GM19043 (cell line): ENCODE measurements around the gene SETD2.
A peak's percentile ranks its signal among the peaks of the same experiment; 100 is the strongest.

Source experiments
- ATAC-seq: cut with Tn5 transposase; IDR thresholded peaks from one replicate; pipeline ENCODE4 v1.9.1; 2021; ENCODE audit warnings: low read depth; ENCODE audit not compliant: unreplicated experiment

SETD2 gene

DNA sequence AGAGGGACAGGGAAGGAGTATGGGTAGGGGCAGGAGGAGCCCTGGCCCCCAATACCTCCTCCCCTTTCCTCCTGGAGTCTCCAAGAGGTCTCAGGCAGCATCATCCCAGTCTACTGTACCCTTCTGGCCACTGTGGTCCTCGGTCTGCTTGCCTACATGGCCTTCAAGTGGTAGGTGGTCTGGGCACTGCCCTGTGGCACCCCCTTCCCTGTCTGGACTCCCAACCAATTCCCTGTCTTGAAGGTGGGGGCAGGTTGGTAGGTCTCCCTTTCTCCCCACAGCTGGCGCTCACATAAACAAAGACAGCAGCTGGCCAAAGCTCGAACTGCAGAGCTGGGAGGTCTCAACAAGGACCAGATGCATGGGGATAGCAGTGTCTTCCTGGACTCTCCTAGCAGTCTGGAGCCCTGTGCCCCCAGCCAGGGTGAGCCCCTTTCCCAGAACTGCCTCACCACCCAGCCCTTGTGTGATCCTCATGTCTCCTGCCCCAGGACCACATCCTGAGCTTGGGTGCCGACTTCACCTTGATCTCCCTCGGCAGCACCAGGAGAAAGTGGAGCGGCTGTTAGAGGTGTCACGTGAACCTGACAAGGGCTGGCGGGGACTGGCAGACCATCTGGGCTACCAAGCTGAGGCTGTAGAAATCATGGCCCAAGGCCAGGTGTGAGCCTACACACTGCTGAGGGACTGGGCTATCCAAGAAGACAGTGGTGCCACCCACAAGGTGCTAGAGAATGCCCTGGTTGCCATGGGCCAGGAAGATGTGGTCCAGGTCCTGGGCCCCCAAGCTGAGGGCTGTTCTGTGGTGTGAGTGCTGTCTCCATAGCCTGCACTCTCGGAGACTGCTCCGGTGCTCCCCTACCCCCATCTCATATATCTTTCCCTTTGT, 151.3 kb downstream of the SETD2 start:
- ATAC-seq, result no peak

DNA sequence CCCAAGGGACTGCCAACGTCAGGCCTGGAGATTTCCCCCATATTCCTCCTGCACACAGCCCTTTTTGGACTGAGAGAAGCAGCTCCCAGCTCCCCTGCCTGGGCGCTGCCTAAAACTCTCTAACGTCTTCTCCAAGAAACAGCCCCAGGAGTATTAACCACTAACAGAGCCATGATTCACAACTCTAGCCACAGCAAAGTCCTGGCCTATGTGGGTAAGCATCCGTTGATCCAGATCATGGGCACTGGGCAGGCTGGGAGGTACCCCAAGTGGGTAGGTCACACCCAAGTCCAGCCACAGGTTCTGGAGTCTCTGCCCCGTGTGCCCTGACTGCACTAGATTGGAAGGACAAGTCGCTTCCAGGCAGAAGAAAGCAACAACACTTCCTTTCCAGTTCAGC, 152.5 kb downstream of the SETD2 start:
- no peak for ATAC-seq

DNA sequence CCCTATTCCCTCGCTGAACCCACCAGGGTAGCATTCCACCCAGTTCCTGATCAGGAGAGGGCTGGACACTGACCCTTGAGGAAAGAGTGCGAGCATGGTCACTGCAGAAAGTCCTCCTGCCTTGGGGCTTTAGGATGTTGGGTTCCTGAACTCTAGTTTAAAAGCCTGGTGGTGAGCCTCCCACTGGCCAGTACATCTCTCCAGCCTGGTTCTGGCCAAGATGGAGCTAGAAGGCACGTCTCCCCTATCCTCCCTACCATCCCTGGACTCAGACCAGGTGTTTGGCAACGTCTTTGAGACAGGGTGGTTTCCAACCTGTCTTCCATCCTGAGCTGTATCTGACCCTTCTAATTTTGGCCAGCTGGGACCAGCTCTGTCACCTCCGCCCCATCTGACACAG, 153.0 kb downstream of the SETD2 start:
- ATAC-seq, result no peak

DNA sequence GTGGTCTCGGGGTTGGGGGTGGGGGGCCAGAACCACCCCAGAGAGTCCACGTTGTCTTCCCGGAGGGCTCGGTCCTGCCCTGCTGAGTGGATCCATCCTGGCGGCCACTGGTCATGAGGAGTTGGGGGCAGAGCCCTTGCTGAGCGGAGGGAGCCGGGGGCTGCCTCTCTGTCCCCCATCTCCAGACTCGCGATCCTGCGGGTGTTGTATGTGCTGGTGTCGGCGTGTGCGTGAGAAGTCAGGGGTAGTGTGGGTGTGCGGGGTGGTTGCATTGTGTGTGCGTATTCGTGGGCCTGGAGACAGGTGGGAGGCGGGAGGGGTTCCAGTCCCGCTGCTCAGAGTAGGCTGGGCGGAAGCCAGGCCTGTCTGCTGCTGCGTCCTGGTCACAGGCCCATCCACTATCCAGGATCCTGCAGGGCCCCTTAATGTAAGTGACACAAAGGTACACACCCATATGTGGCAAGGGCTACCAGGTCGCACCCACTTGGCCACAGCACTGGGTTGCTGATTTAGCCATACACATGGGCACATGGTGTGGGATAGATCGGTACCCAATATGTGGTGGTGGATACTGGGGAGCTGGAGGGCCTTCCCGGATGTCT, 153.7 kb downstream of the SETD2 start:
- ATAC-seq, result no peak

DNA sequence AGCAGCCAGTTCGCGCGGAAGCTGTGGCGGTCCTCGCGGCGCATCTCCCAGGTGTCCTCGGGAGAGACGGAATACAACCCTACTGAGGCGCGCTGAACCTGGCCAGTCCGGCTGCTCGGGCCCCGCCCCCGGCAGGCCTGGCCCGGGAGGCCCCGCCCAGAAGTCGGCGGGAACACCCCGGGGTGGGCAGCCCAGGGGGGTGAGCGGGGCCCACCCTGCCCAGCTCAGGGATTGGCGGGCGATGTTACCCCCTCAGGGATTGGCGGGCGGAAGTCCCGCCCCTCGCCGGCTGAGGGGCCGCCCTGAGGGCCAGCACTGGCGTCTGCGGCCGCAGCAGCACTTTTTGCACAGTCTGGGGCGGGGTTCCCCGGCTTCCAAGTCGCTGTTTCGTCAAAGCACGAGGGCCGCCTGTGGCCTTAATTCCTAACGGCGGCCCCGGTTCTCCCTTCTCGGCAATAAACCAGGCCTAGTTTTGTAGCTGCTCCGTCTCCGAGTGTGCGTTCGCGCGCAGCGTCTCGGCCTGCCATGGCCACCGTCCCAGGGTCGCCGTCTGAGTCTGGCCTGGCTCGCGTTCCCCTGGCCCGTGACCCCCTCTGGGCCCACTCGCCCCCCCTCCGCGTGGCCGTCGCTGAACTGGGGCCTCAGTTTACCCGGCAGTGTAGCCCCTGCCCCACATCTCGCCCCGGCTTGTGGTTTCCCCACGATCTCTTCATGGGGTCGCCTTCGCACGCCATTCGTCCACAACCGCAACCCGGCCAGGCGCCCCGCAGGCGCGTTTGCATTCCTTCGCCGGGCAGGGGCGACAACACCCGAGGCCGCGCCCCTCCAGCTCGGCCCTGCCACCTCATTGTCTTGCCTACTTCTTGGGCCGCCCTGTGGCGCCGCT, 154.4 kb downstream of the SETD2 start:
- peak; percentile 90 for ATAC-seq

DNA sequence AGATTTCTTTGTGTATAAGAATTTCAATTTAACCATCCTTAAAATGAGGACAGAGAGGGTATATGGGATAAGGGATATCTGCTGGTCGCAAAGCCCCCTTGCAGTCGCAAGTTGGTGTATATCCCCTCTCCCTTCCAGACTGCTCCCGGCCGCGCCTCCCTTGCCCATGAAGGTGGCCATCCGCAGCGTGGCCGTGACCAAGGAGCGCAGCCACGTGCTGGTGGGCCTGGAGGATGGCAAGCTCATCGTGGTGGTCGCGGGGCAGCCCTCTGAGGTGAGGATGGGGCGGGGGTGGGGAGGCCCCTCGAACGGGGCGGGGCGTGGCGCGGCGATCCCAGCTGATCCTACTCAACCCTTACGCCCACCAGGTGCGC, 155.1 kb downstream of the SETD2 start:
- no peak for ATAC-seq

DNA sequence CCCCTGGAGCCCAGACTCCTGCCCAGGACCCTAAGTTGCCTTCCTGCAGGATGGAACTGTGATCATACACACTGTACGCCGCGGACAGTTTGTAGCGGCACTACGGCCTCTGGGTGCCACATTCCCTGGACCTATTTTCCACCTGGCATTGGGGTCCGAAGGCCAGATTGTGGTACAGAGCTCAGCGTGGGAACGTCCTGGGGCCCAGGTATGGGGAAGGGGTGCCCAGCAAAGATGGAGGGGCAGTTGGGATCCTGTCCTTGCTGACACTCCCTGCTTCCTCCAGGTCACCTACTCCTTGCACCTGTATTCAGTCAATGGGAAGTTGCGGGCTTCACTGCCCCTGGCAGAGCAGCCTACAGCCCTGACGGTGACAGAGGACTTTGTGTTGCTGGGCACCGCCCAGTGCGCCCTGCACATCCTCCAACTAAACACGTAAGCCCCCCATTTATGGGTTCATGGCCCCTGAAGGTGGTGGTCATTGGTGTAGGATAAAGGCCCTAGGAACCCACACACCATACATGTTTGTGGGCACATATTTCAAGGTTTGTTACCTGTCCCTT, 155.6 kb downstream of the SETD2 start:
- ATAC-seq, result no peak

DNA sequence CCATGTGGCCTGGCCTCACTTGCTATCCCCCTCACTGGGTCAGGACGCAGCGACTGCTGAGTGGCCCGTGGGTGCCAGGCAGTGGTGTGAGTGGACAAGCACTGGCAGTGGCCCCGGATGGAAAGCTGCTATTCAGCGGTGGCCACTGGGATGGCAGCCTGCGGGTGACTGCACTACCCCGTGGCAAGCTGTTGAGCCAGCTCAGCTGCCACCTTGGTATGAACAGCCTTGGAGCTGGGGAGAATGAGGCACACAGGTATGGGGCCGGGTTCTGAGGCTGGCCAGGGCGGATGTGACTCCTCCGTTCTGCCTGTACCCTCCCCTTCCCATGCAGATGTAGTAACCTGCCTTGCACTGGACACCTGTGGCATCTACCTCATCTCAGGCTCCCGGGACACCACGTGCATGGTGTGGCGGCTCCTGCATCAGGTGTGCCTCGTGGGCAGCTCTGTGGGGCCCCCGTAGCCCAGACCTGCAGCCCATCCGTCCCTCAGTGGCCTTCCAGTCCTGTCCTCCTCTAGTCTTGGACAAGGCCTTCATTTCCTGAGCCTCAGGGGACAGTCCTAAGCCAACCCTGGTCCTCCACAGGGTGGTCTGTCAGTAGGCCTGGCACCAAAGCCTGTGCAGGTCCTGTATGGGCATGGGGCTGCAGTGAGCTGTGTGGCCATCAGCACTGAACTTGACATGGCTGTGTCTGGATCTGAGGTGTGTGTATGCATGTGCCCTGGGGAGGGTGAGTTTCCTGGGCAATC, 156.3 kb downstream of the SETD2 start:
- no peak for ATAC-seq

DNA sequence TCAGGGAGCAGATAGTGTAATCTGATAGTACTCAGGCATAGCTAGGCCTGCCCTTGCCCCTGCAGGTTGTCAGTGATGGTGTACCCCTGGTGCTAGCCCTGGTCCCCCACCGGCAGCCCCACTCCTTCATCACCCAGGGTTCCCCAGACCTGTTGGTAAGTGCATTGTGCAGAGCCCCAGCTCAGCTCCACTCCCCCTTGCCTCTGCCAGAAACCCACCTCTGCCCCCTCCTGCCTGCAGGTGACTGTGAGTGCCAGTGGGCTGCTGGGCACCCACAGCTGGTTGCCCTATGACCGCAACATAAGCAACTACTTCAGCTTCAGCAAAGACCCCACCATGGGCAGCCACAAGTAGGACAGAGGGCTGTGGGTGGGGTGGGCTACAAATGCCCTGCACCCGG, 156.9 kb downstream of the SETD2 start:
- ATAC-seq, result no peak

DNA sequence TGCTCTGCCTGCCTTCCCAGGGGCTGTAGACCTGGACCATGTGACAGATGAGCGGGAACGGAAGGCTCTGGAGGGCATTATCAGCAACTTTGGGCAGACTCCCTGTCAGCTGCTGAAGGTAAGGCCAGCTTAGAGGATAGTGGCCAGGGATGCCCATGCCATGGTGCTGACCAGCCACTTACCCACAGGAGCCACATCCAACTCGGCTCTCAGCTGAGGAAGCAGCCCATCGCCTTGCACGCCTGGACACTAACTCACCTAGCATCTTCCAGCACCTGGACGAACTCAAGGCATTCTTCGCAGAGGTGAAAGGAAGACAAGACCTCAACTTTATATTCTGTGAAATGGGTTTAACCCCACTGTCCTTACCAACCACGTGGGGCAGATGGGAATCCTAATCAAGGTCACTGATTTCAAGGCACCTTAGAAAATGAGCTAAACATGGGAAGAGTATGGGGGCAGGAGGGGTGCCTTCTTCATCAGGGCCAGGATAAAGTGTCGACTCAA, 157.7 kb downstream of the SETD2 start:
- ATAC-seq, result no peak

DNA sequence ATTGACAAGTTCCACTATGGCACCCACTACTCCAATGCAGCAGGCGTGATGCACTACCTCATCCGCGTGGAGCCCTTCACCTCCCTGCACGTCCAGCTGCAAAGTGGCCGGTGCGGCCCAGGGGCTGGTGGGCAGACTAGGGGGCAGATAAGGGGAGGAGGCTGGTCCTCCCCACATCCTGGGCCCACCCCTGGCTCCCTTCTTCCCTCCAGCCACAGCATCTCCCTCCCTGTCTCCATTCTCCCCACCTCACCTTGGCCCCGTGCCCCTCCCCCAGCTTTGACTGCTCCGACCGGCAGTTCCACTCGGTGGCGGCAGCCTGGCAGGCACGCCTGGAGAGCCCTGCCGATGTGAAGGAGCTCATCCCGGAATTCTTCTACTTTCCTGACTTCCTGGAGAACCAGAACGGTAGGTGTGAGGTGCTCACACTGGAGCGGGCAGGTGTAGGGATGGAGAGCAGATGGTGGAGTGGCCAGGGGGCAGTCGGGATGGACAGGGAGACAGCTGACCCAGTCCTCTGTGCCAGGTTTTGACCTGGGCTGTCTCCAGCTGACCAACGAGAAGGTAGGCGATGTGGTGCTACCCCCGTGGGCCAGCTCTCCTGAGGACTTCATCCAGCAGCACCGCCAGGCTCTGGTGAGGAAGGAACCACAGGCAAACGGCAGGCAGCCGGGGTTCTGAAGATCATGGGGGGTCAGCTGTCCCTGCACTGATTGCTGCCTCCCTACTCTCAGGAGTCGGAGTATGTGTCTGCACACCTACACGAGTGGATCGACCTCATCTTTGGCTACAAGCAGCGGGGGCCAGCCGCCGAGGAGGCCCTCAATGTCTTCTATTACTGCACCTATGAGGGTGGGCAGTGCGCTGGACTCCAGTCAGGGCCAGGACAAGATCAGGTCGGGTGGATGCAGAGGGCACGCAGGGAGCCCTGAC, 158.4 kb downstream of the SETD2 start:
- no peak for ATAC-seq

DNA sequence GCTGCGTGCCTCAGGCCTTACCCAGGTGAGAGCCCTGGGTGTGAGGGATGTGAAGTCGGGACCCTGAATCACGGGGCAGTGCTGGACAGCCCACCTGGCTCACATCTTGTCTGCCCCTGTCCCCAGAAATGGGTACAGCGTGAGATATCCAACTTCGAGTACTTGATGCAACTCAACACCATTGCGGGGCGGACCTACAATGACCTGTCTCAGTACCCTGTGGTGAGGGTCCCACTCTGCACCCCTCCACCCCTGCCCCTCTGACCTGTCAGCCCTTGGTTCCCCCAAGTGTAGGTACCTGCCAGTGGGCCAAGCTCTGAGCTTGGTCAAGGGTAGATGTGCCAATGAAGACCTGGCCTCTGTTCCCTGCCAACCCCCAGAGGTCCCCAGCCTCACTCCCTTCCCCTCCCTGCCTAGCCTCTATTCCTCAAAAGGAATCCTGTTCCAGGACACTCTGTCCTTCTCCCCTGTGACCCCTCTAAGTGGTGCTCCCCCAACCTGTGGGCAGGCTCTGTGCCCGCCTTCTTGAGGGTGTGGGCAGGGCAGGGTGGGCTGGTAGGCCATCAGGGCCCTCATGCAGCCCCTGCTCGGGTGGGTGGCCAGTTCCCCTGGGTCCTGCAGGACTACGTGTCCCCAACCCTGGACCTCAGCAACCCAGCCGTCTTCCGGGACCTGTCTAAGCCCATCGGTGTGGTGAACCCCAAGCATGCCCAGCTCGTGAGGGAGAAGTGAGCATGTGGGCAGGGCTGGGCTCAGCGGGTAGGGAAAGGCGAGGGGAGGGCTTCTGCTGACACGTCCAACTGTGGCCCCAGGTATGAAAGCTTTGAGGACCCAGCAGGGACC, 159.3 kb downstream of the SETD2 start:
- no peak for ATAC-seq

DNA sequence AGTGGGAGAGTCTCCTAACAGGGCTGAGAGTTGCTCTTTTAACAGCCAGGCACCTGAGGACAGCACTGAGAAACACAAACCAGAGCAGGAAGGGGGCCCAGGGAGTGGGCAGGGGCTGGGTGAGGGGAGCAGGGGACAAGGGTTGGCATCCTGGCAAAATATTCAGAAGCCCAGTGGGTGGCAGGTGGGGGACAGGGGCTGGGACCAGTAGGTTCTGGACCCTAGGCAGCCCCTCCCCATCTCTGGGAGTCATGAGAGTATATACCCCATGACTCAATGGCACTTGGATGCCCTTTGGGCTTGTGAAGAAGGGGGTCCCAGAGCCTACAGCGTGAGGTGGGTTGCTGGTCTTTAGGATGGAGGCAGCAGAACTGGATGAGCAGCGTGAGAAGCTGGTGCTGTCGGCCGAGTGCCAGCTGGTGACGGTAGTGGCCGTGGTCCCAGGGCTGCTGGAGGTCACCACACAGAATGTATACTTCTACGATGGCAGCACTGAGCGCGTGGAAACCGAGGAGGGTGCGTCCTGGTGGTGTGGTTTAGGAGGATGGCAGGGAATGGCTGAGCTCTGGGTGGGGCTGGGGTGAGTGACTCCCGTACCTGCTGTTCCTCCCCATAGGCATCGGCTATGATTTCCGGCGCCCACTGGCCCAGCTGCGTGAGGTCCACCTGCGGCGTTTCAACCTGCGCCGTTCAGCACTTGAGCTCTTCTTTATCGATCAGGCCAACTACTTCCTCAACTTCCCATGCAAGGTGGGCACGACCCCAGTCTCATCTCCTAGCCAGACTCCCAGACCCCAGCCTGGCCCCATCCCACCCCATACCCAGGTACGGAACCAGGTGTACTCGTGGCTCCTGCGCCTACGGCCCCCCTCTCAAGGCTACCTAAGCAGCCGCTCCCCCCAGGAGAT, 160.2 kb downstream of the SETD2 start:
- ATAC-seq, result no peak

DNA sequence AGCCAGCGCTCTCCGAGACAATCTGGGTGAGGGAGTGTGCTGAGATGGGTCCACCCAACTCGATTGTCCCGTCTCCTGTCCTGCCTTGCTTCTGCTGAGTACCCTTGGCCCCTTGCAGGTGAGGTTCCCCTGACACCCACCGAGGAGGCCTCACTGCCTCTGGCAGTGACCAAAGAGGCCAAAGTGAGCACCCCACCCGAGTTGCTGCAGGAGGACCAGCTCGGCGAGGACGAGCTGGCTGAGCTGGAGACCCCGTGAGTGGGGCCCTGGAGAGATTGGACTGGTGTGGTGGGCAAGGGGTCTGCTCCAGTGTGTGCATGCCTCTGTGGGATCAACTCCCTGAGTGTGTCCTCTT, 160.9 kb downstream of the SETD2 start:
- ATAC-seq, result no peak

DNA sequence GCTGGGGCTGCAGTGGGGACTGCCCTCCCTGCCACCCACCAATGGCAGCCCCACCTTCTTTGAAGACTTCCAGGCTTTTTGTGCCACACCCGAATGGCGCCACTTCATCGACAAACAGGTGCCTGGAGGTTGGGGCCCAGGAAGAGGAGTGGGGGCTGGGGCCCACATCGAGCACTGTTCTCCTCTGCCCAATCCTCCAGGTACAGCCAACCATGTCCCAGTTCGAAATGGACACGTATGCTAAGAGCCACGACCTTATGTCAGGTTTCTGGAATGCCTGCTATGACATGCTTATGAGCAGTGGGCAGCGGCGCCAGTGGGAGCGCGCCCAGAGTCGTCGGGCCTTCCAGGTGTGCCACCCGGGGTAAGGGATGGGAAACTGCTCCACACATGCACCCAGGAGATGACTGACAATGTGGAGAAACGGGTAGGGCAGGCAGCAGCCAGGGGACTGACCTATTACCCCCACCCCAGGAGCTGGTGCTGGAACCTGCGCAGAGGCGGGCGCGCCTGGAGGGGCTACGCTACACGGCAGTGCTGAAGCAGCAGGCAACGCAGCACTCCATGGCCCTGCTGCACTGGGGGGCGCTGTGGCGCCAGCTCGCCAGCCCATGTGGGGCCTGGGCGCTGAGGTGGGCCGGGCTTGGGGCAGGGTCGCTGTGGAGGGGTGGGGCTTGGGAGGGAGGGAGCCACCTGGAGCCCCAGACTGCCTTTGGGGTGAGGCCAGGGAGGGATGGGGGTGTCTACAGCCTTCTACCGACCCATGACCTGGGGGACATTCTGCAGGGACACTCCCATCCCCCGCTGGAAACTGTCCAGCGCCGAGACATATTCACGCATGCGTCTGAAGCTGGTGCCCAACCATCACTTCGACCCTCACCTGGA, 161.5 kb downstream of the SETD2 start:
- ATAC-seq, result no peak

DNA sequence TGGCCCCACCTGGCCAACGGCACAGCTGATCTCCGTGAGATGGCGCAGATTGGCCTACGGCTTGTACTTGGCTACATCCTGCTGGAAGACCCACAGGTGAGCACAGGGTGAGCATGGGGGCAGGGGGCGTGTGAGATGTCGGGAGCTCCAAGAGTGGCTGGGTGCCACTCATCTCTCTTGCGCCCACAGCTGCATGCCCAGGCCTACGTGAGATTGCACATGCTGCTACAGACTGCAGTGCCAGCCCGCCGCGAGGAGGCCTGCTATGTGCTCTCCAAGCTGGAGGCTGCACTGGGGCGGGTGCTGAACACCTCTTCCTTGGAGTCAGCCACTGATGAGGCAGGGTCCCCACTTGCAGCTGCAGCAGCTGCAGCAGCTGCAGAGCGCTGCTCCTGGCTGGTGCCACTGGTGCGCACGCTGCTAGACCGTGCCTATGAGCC, 162.2 kb downstream of the SETD2 start:
- no peak for ATAC-seq
